HL-60 (cell line): ENCODE results near the gene CAB39L.

Source experiments
- CTCF ChIP-seq: IDR thresholded peaks from one replicate; pipeline ENCODE4 v1.5.1; 2011; ENCODE audit warnings: low read length, control low read depth, inconsistent platforms; ENCODE audit not compliant: insufficient read depth
- GABPA ChIP-seq: IDR thresholded peaks from 2 replicates; pipeline ENCODE4 v1.6.1; 2012; ENCODE audit warnings: low read depth
- POLR2AphosphoS5 ChIP-seq: IDR thresholded peaks from 2 replicates; pipeline ENCODE4 v1.6.1; 2012; ENCODE audit warnings: low read depth
- REST ChIP-seq: IDR thresholded peaks from 2 replicates; pipeline ENCODE4 v1.6.1; 2012; ENCODE audit warnings: low read depth; ENCODE audit not compliant: insufficient replicate concordance
- SPI1 ChIP-seq: IDR thresholded peaks from 2 replicates; pipeline ENCODE4 v1.6.1; 2012; ENCODE audit warnings: low read depth, mild to moderate bottlenecking, borderline replicate concordance

GRCh38 chr13:49288458-49288857 lies 155.4 kb downstream of the CAB39L start:
- no peak for TF ChIP-seq POLR2AphosphoS5
- TF ChIP-seq GABPA: no peak
- no peak for TF ChIP-seq CTCF
- TF ChIP-seq REST: no peak
- no peak for TF ChIP-seq SPI1
